Naive thymus-derived CD4-positive, alpha-beta T cell (primary cell): Measurements from ENCODE around the gene GLS2. TPM values are rescaled to one million over a fixed set of nuclear protein-coding genes. Genes with fewer than 3 reads are reported as not detected.
"Not testable (repeated sequence)": the region's sequence is repeated elsewhere in the genome, so short reads cannot be mapped to it uniquely, and the experiment has no call there.

Experiments
- ATAC-seq: fragments of 150-1000 bp; cut with Tn5 transposase; 2 replicates; pipeline ENCODE4 v1.10.0; 2021; ENCODE audit warnings: mild to moderate bottlenecking, moderate library complexity
- CTCF ChIA-PET: fragments of 350-600 bp; sonication (Branson Sonifier 250); formaldehyde crosslinking; loops from one replicate; lab custom pipeline; 2021; ENCODE audit warnings: antibody characterized with exemption; lab: Charles Lee
- POLR2A ChIA-PET: fragments of 350-600 bp; sonication (Branson Sonifier 250); formaldehyde crosslinking; loops from one replicate; lab custom pipeline; 2021; ENCODE audit warnings: antibody characterized with exemption, inconsistent platforms; lab: Charles Lee
- DNase-seq, 9 donors: peaks; one replicate each; pipeline versions ENCODE4 v3.0.0 to v3.0.0-alpha.2; 2020 to 2022; ENCODE audit warnings: mixed read lengths in 1 of 9
- H3K27ac ChIP-seq: one replicate; pipeline ENCODE4 v1.7.0; 2013; ENCODE audit warnings: mild to moderate bottlenecking, low read depth, low read length, moderate library complexity
- H3K27me3 ChIP-seq, 2 donors: one replicate each; pipeline ENCODE4 v1.7.0; 2013; ENCODE audit warnings: low read length in 2 of 2, mild to moderate bottlenecking in 2 of 2, moderate library complexity in 2 of 2; ENCODE audit not compliant: control insufficient read depth in 2 of 2, insufficient read depth in 2 of 2
- H3K36me3 ChIP-seq, 3 experiments: 1 replicate in 2 of 3; 2 replicates in 1 of 3; pipeline ENCODE4 v1.7.0; 2013; ENCODE audit warnings: low read length in 3 of 3, mild to moderate bottlenecking in 3 of 3, moderate library complexity in 1 of 3; ENCODE audit not compliant: insufficient read depth in 3 of 3, control insufficient read depth in 2 of 3
- H3K4me1 ChIP-seq, 2 donors: one replicate each; pipeline ENCODE4 v1.7.0; 2013; ENCODE audit warnings: low read length in 2 of 2, mild to moderate bottlenecking in 2 of 2, moderate library complexity in 1 of 2; ENCODE audit not compliant: control insufficient read depth in 2 of 2, insufficient read depth in 2 of 2
- H3K4me3 ChIP-seq: 2 replicates; pipeline ENCODE4 v1.7.0; 2013; ENCODE audit warnings: mild to moderate bottlenecking, low read length
- H3K9me3 ChIP-seq, 3 experiments: 1 replicate in 2 of 3; 2 replicates in 1 of 3; pipeline ENCODE4 v1.7.0; 2013; ENCODE audit warnings: low read length in 3 of 3; ENCODE audit not compliant: control insufficient read depth in 2 of 3
- H3K27ac Mint-ChIP-seq, 9 donors: one replicate each; pipeline ENCODE4 v1.8.0; 2020 to 2022; ENCODE audit warnings: mixed read lengths in 9 of 9, mild to moderate bottlenecking in 8 of 9, moderate library complexity in 5 of 9, inconsistent platforms in 2 of 9
- H3K27me3 Mint-ChIP-seq, 5 donors: one replicate each; pipeline ENCODE4 v1.8.0; 2021 to 2022; ENCODE audit warnings: mixed read lengths in 5 of 5, mild to moderate bottlenecking in 1 of 5
- H3K36me3 Mint-ChIP-seq, 5 donors: one replicate each; pipeline ENCODE4 v1.8.0; 2020 to 2022; ENCODE audit warnings: mixed read lengths in 5 of 5, mild to moderate bottlenecking in 3 of 5, inconsistent platforms in 1 of 5
- H3K4me1 Mint-ChIP-seq, 7 donors: one replicate each; pipeline ENCODE4 v1.8.0; 2020 to 2022; ENCODE audit warnings: mixed read lengths in 7 of 7, mild to moderate bottlenecking in 3 of 7, inconsistent platforms in 1 of 7
- H3K4me3 Mint-ChIP-seq, 10 donors: one replicate each; pipeline ENCODE4 v1.8.0; 2020 to 2022; ENCODE audit warnings: mild to moderate bottlenecking in 10 of 10, mixed read lengths in 10 of 10, moderate library complexity in 6 of 10, inconsistent platforms in 2 of 10
- H3K9me3 Mint-ChIP-seq, 11 donors: one replicate each; pipeline ENCODE4 v1.8.0; 2020 to 2022; ENCODE audit warnings: mixed read lengths in 11 of 11, mild to moderate bottlenecking in 4 of 11, inconsistent platforms in 1 of 11, moderate library complexity in 1 of 11
- intact Hi-C, 2 donors: fragments of 100-400 bp; cut with micrococcal nuclease; formaldehyde crosslinking; loops; one replicate each; pipeline ENCODE4 v1.15.1; 2023
- polyA plus RNA-seq, 2 donors: library from polyadenylated mRNA; unstranded; fragments of 300-500 nt; fragmentation: Illumina TruSeq; gene quantifications; one replicate each; pipeline ENCODE4 v1.2.3, GENCODE V29; 2021
- total RNA-seq, 6 experiments: library from RNA in 5 of 6; stranded (reverse) in 5 of 6; gene quantifications; 1 replicate in 5 of 6; 2 replicates in 1 of 6; pipeline ENCODE4 v1.2.3 and lab custom pipeline; 2021 to 2026

GLS2 gene
- total and polyA plus RNA-seq, 7 experiments from 2014 or later, result 0.94 to 10.2 (median 5.9) TPM

GRCh38 chr12:56498126-56498902, 10.4 kb upstream of the GLS2 start:
- not testable (repeated sequence) for H3K27me3 Mint-ChIP-seq, ATAC-seq
- intact Hi-C loops, result loop anchor here in 1 of 2 donors (5.0 kb wide), 1 partner anchor 94 kb away; no protein-coding TSS in a partner anchor

DNA sequence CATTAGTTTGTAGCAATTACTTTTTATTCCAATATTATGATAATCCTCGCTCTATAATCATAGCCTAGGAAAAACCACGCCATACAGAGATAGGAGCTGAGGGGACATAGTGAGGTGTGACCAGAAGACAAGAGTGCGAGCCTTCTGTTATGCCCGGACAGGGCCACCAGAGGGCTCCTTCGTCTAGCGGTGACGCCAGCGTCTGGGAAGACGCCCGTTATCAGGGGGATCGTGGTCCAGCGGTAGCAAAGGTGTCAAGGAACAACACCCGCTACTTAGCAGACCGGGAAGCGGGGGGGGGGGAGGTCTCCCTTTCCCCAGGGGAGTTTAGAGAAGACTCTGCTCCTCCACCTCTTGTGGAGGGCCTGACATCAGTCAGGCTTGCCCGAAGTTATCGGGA, 8.7 kb upstream of the GLS2 start:
- H3K4me1 ChIP-seq, H3K27ac ChIP-seq, H3K4me1 Mint-ChIP-seq, H3K4me3 ChIP-seq, POLR2A ChIA-PET, ATAC-seq, H3K9me3 Mint-ChIP-seq, H3K27me3 Mint-ChIP-seq, H3K9me3 ChIP-seq, H3K36me3 Mint-ChIP-seq, H3K27ac Mint-ChIP-seq, H3K27me3 ChIP-seq, H3K36me3 ChIP-seq: not testable (repeated sequence)
- CTCF ChIA-PET, result interaction anchor here (1.2 kb wide), 1 partner anchor 20 kb away, joined by 4 read pairs; no protein-coding TSS in a partner anchor
- peak overlapping the region in 8 of 10 donors; percentile 42 to 84 (median 60) for H3K4me3 Mint-ChIP-seq
- DNase-seq, result peak in 8 of 9 donors; percentile 35 to 65 (median 42)
- intact Hi-C loops, result loop anchor here (1.0 to 5.0 kb wide), 3 partner anchors 96 to 303 kb away; no protein-coding TSS in a partner anchor

More at GRCh38 chr12:56498126-56498902, 10.4 kb upstream of the GLS2 start:
- POLR2A ChIA-PET, H3K4me3 ChIP-seq, H3K4me3 Mint-ChIP-seq, H3K27ac Mint-ChIP-seq, H3K36me3 ChIP-seq, H3K27ac ChIP-seq, H3K4me1 ChIP-seq, H3K4me1 Mint-ChIP-seq, DNase-seq, CTCF ChIA-PET, H3K9me3 Mint-ChIP-seq, H3K9me3 ChIP-seq, H3K36me3 Mint-ChIP-seq, H3K27me3 ChIP-seq: not testable (repeated sequence)

GRCh38 chr12:56494481-56494880, 6.5 kb upstream of the GLS2 start:
- H3K27me3 ChIP-seq, POLR2A ChIA-PET, H3K36me3 Mint-ChIP-seq, H3K9me3 Mint-ChIP-seq, H3K4me3 ChIP-seq, H3K4me3 Mint-ChIP-seq, H3K27ac Mint-ChIP-seq, H3K27ac ChIP-seq, DNase-seq, H3K4me1 ChIP-seq, H3K4me1 Mint-ChIP-seq, intact Hi-C loops, H3K9me3 ChIP-seq, ATAC-seq, H3K36me3 ChIP-seq: not testable (repeated sequence)
- CTCF ChIA-PET, result interaction anchor here (0.7 kb wide), 1 partner anchor 282 kb away, joined by 4 read pairs; no protein-coding TSS in a partner anchor
- H3K27me3 Mint-ChIP-seq, result peaks cover 0 to 28% (median 18%) of the 10 kb centered on the region in 5 donors

DNA sequence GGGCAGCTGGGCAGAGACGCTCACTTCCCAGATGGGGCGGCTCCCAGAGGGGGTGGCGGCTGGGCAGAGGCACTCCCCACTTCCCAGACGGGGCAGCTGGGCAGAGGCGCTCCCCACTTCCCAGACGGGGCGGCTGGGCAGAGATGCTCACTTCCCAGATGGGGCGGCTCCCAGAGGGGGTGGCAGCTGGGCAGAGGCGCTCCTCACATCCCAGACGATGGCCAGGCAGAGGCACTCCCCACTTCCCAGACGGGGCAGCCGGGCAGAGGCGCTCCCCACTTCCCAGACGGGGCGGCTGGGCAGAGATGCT, 6.1 kb upstream of the GLS2 start:
- H3K4me1 ChIP-seq, H3K36me3 ChIP-seq, H3K27ac Mint-ChIP-seq, ATAC-seq, intact Hi-C loops, H3K9me3 ChIP-seq, H3K27ac ChIP-seq, CTCF ChIA-PET, POLR2A ChIA-PET, H3K36me3 Mint-ChIP-seq, H3K4me3 ChIP-seq, H3K4me3 Mint-ChIP-seq, H3K4me1 Mint-ChIP-seq, DNase-seq, H3K9me3 Mint-ChIP-seq, H3K27me3 ChIP-seq: not testable (repeated sequence)
- peaks cover 0 to 32% (median 18%) of the 10 kb centered on the region in 5 donors for H3K27me3 Mint-ChIP-seq

GRCh38 chr12:56493409-56494105, 5.6 kb upstream of the GLS2 start:
- CTCF ChIA-PET, H3K27ac Mint-ChIP-seq, POLR2A ChIA-PET, H3K27me3 ChIP-seq, H3K9me3 ChIP-seq, H3K36me3 ChIP-seq, H3K4me1 ChIP-seq, H3K27ac ChIP-seq, intact Hi-C loops, H3K4me3 ChIP-seq, H3K4me3 Mint-ChIP-seq, ATAC-seq, H3K36me3 Mint-ChIP-seq, DNase-seq, H3K9me3 Mint-ChIP-seq: not testable (repeated sequence)
- H3K27me3 Mint-ChIP-seq, result peaks cover 0 to 37% (median 18%) of the 10 kb centered on the region in 5 donors
- peaks cover under 1 to 10% (median 2%) of the 10 kb centered on the region in 7 donors for H3K4me1 Mint-ChIP-seq

GRCh38 chr12:56490360-56490759, 2.4 kb upstream of the GLS2 start:
- no peaks in the 10 kb centered on the region for H3K9me3 ChIP-seq
- Mint-ChIP-seq H3K36me3 (peaks cover 0 to 3% (median 0%) of the 10 kb centered on the region in 5 donors), H3K4me3 (peak overlapping the region in 1 of 10 donors; percentile 21), H3K27me3 (peaks cover 0 to 61% (median 20%) of the 10 kb centered on the region in 5 donors), H3K9me3 (peaks cover 0 to 3% (median 0%) of the 10 kb centered on the region in 11 donors), H3K4me1 (peaks cover 12 to 21% (median 16%) of the 10 kb centered on the region in 7 donors), H3K27ac (no peak overlapping the region)
- intact Hi-C loops, result no loop called here
- H3K36me3 ChIP-seq, result no peaks in the 10 kb centered on the region
- ATAC-seq, result no peak
- H3K27me3 ChIP-seq, result peaks cover 0 to 6% of the 10 kb centered on the region in 2 donors
- no peak for DNase-seq
- CTCF ChIA-PET, result interaction anchor here (0.9 to 1.4 kb wide), 3 partner anchors 12 to 104 kb away, joined by 3 to 4 read pairs (median 3); no protein-coding TSS in a partner anchor
- H3K27ac ChIP-seq, result no peak overlapping the region
- POLR2A ChIA-PET, result interaction anchor here (1.6 kb wide), 1 partner anchor 22 kb away, joined by 5 read pairs; the partner anchor contains the start of gene SPRYD4
- no peak overlapping the region for H3K4me3 ChIP-seq
- peaks cover 0 to 6% of the 10 kb centered on the region in 2 donors for H3K4me1 ChIP-seq
